IPS-18c (cell line): ENCODE results near the gene RNU1-3.
"Not testable (repeated sequence)": the region's sequence is repeated elsewhere in the genome, so short reads cannot be mapped to it uniquely, and the experiment has no call there.

Experiments
- H3K4me3 ChIP-seq: 2 replicates; pipeline ENCODE4 v1.7.0; 2013; ENCODE audit warnings: low read depth, mild to moderate bottlenecking, low read length, moderate library complexity; ENCODE audit not compliant: insufficient read depth
- H3K9me3 ChIP-seq: one replicate; pipeline ENCODE4 v1.6.1; 2013; ENCODE audit warnings: mild to moderate bottlenecking, low read length, moderate library complexity; ENCODE audit not compliant: control insufficient read depth, insufficient read depth

Gene RNU1-3

GRCh38 chr1:16630661-16631247, 36.0 kb downstream of the RNU1-3 start:
- Histone ChIP-seq H3K9me3 (no peaks in the 10 kb centered on the region), H3K4me3 (no peak overlapping the region)

GRCh38 chr1:16629916-16630530, 36.7 kb downstream of the RNU1-3 start:
- H3K4me3 ChIP-seq, H3K9me3 ChIP-seq: not testable (repeated sequence)

DNA sequence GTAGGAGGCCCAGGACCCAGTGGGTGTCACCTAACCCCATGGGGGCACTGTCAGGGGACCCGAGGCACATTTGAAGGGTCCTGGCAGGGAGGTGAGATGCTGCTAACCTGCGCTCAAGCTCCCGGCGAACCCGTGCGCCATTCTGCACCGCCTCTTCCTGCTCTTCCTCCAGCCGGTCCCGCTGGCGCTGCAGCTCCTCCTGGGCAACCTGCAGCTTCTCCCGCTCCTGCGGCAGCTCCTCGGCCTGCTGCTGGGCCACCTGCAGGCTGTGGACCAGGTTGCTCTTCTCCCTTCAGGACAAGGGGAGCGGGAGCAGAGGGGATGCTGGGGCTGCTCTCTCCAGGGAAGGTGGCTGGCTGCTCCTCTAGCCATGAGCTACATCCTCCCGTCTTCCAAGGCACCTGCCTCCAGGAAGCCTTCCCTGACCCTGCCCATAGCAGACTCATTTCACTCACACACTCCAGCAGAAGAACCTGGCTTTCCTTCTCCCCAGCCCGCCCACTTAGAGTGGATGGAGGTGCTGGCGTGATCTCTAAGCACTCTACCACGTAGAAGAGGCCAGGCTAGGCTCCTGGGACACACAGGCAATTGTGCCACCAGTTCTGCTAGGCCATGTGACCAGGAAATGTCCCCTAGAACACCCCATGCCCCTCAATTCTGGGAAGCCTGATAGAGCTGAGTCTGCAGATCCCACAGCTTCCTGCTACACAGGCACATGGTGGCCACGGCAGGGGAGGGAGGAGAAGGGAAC, 38.2 kb downstream of the RNU1-3 start:
- Histone ChIP-seq H3K9me3 (no peaks in the 10 kb centered on the region), H3K4me3 (no peak overlapping the region)

- H3K4me3 ChIP-seq, H3K9me3 ChIP-seq: not testable (repeated sequence)
Observed at GRCh38 chr1:16626409-16626983, 40.3 kb downstream of the RNU1-3 start.

DNA sequence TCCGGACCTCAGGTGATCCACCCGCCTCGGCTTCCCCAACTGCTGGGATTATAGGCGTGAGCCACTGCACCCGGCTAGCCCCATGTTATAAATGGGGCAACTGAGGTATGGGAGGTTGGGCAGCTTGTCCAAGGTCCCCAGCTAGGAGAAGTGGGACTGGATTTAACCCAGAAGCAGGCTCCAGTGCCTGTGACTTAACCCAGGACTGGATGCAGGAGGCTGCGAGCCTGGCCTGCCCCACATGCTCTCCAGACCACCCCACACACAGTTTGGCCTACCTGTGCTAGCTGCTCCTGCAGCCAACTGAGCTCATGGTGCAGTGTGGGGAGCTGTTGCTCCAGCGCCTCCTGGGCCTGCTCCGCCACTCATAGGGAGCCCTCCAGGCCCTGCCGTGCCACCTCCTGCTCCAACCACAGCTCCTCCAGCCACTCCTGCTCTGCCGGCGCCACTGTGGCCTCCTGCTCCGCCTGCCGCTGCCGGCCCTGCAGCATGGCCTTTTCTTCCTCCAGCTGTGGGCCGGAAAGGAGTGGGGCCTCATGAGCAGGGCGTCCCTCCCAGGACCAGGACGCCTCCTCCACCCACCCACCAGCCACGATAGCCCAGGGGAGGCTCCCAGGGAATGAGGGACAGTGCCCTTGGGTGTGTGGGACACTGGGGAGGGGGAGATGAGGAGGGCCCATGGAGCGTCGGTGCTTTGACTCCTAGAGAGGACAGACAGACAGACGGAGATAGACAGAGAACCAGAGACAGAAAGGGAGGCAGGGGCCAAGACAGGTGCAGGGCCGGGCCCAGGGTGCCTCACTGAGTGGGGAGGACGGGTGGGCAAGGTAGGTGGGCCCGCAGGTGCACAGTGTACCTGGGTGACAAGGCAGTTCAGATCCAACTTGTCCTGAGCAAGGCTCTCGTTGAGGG, 41.0 kb downstream of the RNU1-3 start:
- Histone ChIP-seq H3K4me3 (no peak overlapping the region), H3K9me3 (no peaks in the 10 kb centered on the region)

GRCh38 chr1:16623812-16624719, 42.7 kb downstream of the RNU1-3 start:
- H3K9me3 ChIP-seq, H3K4me3 ChIP-seq: not testable (repeated sequence)

DNA sequence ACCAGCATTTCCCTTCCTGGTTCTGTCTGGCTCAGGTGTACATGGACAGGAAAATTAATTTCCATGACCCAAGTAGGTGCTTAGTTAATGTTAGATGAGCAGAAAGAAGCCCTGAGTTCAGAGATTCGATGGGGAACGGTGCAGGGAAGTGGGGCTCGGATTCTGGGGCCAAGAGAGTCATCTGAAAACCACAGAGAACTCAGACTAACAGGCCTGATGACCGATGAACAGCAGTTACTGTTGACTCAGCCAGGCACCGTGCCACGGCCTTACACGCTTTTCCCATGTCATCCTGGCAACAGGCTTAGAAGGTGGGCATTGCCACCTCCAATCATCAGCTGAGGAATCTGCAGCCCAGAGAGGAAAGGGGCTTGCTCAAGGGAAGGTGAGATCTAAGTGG, 43.4 kb downstream of the RNU1-3 start:
- not testable (repeated sequence) for H3K4me3 ChIP-seq, H3K9me3 ChIP-seq

- H3K9me3 ChIP-seq, H3K4me3 ChIP-seq: not testable (repeated sequence)
Observed at GRCh38 chr1:16621681-16622315, 45.0 kb downstream of the RNU1-3 start.

DNA sequence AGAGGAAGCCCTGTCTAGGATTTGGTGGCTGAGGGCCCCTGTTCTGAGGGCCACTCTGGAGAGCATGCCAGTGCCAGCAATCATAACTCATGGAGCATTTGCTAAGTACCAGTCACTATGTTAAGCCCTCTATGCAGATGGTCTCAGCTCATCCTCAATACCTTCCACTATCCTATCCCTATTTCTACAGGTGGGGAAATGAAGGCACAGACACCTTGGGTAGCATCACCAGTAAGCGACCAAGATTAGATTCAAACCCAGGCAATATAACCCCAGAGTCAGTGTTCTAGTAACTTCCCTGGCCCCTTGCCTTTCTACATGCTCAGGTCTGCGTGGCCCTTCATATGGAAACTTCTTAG, 45.5 kb downstream of the RNU1-3 start:
- Histone ChIP-seq H3K4me3 (no peak overlapping the region), H3K9me3 (no peaks in the 10 kb centered on the region)

DNA sequence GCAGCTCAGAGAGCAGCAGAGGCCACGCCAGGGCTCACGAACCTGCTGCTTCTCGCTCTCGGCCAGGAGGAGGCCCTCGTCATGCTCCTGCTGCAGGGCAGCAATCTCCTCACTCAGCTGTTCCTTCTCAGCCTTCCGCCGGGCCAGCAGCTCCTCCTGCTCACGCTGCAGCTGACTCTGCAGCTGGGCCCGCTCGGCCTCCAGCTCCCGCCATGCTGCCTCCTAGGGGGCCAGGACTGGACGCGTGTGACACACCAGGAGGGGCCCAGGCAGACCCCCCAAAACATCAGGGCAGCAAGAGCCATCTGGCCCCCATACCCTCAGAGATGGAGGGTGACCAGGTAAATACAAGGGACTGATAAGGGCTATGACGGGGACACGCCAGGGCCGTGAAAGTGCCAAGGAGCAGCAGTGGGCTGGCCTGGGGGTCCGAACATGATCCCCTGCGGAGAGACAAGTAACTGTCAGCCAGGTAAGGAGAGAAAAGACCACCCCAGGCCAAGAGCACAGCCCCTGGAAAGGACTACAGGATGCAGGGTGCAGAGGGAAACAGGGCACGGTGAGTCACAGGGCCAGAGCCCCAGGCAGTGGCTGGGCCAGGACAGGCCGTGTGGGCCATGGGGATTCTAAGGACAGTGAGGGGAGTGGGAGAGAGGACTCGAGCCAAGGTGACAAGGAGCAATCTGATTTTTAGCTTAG, 46.8 kb downstream of the RNU1-3 start:
- not testable (repeated sequence) for H3K4me3 ChIP-seq, H3K9me3 ChIP-seq

- no peak overlapping the region for H3K4me3 ChIP-seq
Observed at GRCh38 chr1:16618719-16619118, 48.0 kb downstream of the RNU1-3 start.

DNA sequence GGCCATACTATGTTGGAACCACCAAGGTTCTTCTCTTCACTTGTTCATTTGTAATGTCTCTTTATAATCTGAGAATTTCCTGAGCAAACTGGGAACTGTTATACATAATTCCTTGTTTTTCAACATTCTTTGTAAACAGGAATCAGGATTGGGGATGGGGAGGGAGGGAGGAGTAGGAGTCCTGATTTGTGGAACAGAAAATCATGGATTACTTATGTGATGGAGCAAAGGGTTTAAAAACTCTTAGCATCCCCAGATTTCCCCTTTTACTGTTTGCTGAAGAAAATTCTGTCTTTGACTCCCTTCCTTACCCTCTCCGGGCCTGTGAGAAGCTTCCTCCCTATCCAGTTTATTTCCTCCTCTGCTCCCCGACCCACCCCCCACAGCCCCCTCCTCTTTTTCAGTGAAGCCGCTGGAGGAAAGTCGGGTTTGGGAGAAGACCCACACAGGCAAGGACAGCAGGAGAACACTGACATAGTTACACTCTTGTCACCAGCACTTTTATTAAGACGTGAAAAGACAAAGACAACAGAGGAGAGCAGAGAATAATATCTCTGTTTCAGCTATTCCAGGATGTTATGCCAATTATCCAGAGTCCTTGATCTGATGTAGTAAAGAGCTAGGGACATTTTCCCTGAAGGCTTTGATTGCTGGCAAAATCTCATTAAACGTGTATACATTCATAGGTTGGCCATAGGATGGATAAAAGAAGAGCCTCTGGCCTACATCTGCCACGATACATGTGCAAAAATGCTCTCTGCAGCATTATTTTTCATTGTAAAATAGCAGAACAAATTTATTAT, 48.8 kb downstream of the RNU1-3 start:
- H3K4me3 ChIP-seq, result no peak overlapping the region
- no peaks in the 10 kb centered on the region for H3K9me3 ChIP-seq

More at GRCh38 chr1:16618719-16619118, 48.0 kb downstream of the RNU1-3 start:
- H3K9me3 ChIP-seq, result no peaks in the 10 kb centered on the region

DNA sequence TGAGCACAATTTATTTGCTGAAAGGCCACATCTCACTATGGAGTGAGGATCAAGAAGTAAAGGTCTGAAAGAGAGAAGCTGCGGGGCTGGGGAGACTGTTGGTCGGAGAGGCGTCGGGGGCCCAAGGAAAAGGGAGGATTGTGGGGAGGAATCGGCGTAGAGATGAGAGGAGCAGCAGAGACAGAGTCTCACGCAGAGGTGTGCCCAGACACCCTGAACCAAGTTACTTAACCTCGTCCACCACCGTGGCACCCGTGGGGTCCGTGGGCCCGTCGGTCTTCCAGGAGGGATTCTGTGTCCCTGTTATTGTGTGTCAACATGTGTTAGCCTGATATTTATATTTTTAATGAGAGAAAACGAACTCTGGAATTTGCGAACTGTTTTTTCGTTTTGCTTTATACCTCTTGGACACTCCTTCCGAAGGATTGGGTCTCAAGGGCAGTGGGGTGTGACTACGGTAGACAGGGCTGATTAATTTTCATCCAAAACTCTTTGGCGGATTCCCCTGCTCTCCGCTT, 49.6 kb downstream of the RNU1-3 start:
- Histone ChIP-seq H3K9me3 (no peaks in the 10 kb centered on the region), H3K4me3 (no peak overlapping the region)
